ENCODE data around the gene C3orf49.

Gene C3orf49

DNA sequence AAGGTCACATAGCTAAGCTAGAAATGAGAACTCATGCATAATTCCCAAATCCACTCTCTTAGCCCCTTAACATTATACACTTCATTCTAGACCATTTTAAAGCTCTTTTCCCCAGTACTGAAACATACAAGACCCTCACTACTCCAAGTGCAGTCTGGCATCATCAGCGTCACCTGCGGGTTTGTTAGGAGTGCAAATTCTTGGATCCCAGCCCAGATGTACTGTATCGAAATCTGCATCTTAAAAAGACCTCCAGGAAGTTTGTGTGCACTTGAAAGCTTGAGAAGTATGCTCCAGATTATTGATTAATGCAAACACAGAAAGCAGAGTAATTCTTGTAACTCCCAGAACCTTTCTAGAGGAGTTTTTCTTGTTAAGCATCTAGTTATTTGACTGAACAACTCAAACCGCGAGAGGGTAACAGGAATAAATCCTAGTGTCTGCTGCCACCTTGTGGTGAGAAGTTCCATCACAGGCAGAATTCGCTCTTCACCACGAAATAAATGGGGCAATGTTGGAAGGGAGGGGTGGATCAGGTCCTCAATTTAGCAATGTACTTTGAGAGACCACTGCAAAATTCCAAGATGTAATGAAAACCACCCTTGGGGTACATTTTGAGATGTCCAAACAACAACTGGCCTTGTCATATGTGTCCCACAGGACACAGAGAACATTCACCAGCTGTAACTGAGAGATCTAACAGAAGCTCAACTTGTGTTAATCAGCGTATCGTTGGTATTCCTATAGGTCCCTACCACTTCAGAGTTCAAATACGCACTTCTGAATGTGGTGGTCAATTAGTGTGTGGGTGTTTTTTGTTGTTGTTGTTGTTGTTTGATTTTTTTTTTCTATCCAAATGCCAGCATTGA, 583 bp upstream of the C3orf49 start:
- FAIRE-seq (peak; percentile 96), DNase-seq (ENCODE audit: insufficient read length, low spot score) (no peak)
- TF ChIP-seq, protein P1, sequence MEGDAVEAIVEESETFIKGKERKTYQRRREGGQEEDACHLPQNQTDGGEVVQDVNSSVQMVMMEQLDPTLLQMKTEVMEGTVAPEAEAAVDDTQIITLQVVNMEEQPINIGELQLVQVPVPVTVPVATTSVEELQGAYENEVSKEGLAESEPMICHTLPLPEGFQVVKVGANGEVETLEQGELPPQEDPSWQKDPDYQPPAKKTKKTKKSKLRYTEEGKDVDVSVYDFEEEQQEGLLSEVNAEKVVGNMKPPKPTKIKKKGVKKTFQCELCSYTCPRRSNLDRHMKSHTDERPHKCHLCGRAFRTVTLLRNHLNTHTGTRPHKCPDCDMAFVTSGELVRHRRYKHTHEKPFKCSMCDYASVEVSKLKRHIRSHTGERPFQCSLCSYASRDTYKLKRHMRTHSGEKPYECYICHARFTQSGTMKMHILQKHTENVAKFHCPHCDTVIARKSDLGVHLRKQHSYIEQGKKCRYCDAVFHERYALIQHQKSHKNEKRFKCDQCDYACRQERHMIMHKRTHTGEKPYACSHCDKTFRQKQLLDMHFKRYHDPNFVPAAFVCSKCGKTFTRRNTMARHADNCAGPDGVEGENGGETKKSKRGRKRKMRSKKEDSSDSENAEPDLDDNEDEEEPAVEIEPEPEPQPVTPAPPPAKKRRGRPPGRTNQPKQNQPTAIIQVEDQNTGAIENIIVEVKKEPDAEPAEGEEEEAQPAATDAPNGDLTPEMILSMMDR (IDR thresholded peaks at IDR 0.05; ENCODE audit: insufficient read depth, missing control alignments): peak; percentile 95

DNA sequence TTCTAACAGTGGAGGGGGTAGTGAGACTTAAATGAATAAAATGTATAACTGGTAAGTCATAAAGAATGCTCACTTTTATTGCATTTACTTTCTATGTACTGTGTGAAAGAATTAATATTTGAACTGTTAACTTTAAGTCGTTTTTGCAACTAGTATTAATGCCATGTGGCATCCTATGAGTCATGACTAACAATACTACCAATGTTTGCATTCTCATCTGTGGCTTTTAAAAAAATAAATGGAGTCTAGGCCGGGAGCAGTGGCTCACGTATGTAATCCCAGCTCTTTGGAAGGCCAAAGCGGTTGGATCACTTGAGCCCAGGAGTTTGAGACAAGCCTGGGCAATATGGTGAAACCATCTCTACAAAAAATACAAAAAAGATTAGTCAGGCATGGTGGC, 5.2 kb downstream of the C3orf49 start:
- FAIRE-seq (no peak), DNase-seq (ENCODE audit: insufficient read length, low spot score) (no peak)

DNA sequence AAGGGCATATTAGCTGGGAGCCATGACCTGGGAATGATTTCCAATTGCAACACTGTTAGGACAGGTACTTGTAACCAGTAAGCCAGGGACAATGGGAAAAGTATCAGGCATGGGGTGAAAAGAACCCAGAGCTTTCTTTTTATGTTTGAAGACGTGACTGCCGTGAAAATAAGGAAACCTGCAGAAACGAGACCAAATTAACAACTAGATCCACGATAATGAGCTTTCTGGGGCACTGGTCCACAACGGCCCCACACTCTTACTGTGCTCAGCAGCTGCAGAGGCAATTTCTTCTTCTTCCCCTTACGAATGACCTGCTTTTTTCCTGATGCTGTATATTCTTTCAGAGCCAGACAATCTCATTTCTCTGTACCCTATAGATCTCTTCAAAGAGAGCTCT, 11.4 kb downstream of the C3orf49 start:
- FAIRE-seq (no peak), DNase-seq (ENCODE audit: insufficient read length, low spot score) (no peak)
- TF ChIP-seq, protein P1 (IDR thresholded peaks at IDR 0.05; ENCODE audit: insufficient read depth, missing control alignments): no peak

More for the DNA sequence above, 5.2 kb downstream of the C3orf49 start:
- TF ChIP-seq, protein P1 (IDR thresholded peaks at IDR 0.05; ENCODE audit: insufficient read depth, missing control alignments): no peak

DNA sequence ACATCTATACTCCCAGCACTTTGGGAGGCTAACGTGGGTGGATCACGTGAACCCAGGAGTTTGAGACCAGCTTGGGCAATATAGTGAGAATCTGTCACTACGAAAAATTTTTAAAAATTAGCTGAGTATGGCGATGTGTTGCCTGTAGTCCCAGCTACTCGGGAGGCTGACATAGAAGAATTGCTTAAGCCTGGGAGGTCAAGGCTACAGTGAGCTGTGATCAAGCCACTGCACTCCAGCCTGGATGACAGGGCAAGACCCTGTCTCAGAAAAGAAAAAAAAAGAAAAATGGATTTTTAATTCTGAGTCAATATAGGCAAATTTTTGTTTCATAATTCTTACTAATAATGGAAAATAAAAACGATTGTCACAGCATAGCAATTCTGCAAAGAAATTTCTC, 13.3 kb downstream of the C3orf49 start:
- TF ChIP-seq, protein P1 (IDR thresholded peaks at IDR 0.05; ENCODE audit: insufficient read depth, missing control alignments): no peak

DNA sequence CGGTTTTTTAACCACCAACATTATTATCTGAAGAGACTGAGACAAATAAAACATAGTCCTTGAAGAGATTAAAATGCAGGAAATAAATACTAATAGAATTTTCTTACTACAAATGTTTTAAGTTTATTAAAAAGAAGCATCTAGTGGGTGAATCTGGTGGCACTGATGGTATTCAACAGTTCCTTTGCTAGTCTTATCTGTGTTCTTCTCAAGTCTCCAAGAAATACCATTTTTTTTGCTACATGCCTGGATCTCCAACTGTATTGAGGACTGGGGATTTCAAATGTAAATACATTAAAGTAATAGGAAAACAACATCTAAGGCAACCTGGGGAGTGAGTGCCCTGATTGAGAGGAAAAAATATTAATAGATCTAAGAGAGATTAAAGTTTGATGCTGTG, 22.6 kb downstream of the C3orf49 start:
- TF ChIP-seq, protein P1 (IDR thresholded peaks at IDR 0.05; ENCODE audit: insufficient read depth, missing control alignments): no peak
- DNase-seq (ENCODE audit: insufficient read length, low spot score): no peak
- no peak for FAIRE-seq

More for the DNA sequence above, 13.3 kb downstream of the C3orf49 start:
- FAIRE-seq (no peak), DNase-seq (ENCODE audit: insufficient read length, low spot score) (no peak)

DNA sequence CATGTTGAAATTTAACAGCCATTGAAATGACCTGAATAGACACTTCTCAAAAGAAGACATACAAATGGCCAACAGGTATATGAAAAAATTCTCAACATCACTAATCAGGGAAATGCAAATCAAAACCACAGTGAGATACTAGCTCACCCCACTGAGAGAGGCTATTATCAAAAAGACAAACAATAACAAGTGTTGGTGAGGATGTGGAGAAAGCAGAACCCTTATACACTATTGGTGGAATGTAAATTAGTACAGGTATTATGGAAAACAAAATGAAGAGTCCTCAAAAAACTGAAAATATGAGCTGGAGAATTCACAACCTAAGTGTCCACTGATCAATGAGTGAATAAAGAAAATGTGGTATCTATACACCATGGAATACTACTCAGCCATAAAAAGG, 23.0 kb downstream of the C3orf49 start:
- TF ChIP-seq, protein P1 (IDR thresholded peaks at IDR 0.05; ENCODE audit: insufficient read depth, missing control alignments): no peak
- DNase-seq (ENCODE audit: insufficient read length, low spot score): no peak
- no peak for FAIRE-seq

DNA sequence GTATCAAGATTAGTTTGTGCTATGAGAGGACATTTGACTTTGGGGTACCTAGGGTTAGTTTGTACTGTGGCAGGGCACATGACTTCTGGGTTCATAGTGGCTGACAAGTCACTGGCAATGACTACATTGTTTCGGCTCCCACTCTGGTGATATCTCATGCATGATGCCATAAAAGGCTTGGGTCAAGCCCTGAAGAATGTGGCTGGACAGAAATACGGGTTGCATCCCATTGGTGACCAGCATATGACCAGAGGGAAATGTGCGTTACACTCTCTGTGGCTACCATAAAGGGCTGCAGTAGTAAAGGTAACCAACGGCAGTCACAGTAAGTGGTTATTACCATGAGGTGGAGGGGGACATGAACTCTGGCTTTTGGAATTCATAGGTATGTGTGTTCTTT, 26.1 kb downstream of the C3orf49 start:
- DNase-seq (ENCODE audit: insufficient read length, low spot score) (no peak), FAIRE-seq (no peak)
- TF ChIP-seq, protein P1 (IDR thresholded peaks at IDR 0.05; ENCODE audit: insufficient read depth, missing control alignments): no peak

Data from D721Med (cell line).